GM21723 (cell line): Measurements from ENCODE around the gene UPF3A.
"Not testable (repeated sequence)": the region's sequence is repeated elsewhere in the genome, so short reads cannot be mapped to it uniquely, and the experiment has no call there.

Source experiments
- ATAC-seq: cut with Tn5 transposase; IDR thresholded peaks from one replicate; pipeline ENCODE4 v1.9.1; 2021; ENCODE audit warnings: mild to moderate bottlenecking, moderate library complexity; ENCODE audit not compliant: unreplicated experiment

UPF3A gene

DNA sequence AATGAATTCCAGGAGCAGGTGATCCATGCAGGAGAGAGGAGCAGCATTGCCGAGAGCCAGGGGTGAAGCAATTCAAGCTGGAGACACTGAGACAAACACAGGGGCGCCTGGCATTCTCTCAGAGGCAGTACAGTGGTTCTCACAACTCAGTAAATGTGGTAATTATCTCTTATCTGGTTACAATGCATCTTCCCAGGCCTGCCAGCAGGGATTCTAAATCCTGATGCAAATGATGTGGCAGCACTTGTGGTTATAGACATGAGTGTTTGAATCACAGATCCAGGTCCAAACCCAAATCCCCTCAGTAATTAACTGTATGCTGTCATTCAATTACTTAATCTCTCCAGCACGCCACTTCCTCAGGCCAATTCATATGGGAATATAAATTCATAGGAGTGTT is 52.5 kb downstream of the UPF3A start:
- ATAC-seq, result not testable (repeated sequence)

DNA sequence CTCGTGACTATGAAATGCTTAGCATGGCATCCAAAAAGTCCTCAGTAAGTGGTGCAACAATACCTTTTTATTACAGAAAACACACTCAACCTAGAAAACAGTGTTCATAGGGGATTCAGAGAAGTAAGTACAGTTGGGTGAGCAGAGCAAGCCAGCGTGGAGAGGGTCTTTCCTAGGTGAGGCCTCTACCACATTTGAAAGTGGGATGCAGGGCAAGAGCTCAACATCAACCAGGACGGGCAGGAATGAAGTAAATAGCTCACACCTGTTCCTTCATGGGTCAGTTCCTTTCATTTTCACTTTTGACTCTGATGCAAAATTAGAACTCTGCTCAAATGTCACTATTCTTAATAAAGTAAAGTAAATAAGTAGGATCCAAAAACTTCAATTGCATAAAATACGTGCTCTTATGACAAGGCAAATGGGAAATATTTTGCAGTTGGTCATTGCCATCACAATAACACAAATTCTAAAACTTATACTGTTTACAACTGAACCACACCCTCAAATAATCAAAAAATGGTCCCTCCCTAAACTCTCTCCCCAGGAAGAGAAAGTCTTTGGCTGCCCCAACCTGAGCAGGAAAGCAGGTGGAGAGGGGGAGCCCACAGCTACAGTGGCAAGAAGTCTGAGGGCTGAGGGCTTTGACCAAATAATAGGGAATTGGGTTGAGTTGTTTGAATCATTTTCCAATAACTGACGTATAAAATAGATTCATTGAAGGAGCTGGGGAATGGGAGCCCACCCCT is 53.1 kb downstream of the UPF3A start:
- ATAC-seq, result no peak

DNA sequence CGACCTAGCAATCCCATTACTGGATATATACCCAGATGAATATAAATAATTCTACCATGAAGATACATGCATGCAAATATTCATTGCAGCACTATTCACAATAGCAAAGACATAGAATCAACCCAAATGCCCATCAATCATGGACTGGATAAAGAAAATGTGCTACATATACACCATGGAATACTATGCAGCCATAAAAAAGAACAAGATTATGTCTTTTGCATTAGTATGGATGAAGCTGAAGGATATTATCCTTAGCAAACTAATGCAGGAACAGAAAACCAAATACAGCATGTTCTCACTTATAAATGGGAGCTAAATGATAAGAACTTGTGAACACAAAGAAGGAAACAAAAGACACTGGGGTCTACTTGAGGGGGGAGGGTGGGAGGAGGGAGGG is 55.1 kb downstream of the UPF3A start:
- ATAC-seq, result not testable (repeated sequence)

DNA sequence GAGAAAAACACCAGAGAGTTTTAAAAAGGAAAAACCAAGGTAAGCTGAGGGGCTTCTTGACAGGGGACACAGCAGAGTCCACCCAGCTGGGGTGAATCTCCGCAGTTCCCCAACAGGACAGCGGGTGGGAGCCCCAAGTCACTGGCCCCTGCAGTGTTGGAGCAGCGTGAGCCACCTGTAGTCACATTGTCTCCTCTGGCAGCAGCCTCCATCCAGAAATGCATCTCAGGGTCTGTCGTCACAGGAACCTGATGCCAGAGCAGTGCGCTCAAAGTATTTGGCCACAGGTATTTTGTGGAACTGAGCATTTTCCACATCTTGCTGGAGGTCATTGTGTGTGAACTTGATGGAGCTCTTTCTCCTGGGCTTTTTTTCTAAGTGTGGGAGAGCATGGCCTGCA is 57.6 kb downstream of the UPF3A start:
- ATAC-seq, result no peak

DNA sequence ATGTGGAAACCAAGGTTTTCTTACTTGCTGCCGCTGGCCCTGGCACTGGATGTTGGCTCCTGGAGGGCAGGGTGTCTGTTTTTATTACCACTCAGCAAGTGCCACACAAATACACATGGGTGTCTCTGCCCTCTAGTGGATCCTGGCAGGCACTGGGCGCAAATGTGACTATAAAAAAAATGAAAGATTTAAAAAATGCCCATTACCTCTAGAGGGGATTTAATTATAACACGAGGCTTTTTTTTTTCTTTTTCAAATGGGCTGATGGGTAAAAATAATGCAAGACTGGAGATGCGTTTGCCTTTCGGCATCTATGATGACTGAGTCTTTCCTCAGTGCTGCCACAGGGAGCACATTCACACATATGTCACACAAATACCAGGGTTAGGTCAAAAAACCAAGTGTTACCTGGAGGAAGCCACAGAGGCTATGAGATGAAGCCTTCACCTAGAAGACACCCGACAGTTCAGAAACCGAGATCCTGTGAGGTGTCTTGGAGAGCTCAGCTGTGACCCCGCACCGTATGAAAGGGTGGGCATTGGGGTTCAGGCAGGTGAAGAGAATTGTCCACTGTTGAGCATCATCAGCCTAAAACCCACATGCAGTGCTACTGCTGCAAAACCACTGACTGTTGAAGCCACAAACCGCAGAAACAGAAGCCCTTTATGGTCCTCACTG is 58.6 kb downstream of the UPF3A start:
- no peak for ATAC-seq

DNA sequence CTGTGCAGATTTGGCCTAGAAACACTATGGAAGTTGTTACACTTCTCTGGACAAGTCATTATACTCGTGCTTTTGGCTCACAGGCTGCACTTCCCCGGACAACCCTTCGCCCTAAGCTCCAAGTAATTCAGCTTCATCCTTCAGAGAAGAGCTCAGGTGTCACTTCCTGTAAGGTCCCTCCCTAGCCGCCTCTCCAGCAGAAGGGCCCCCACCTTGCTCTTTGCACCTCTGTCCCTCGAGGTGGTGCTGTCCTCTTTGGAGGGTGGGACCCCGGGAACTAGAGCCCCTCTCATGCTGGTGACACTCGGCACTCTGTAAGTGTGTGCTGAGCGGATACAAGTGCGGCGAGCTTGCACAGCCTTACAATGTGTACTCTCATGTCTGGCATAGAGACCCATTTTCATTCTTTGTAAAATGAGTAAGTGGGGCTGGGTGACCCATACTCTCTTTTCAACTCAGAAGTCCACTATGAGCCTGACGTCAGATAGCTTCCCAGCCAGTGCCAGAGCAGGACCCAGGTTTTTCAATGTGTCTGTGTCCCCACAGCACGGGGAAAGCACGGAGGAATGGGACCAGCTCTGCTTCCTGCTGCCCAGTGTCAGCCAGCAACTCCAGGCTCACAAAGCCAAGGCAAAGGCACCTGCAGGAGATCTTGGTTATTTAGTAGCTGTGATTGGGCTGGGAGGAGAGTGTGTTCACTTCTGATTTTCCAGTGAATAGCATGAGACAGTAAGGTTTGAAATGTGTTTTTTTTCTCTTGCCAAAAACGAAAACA is 59.8 kb downstream of the UPF3A start:
- ATAC-seq, result no peak

DNA sequence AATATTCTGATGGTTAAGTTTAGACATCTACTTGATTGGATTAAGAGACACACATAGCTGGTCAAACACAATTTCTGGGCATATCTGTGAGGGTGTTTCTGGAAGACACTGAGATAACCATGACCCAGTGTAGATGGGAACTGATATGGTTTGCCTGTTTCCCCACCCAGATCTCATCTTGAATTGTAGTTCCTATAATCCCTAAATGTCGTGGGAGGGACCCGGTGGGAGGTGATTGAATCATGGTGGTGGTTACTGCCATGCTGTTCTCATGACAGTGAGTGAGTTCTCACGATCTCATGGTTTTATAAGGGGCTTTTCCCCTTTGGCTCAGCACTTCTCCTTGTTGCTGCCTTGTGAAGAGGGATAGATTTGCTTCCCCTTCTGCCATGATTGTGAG is 65.9 kb downstream of the UPF3A start:
- ATAC-seq, result not testable (repeated sequence)

DNA sequence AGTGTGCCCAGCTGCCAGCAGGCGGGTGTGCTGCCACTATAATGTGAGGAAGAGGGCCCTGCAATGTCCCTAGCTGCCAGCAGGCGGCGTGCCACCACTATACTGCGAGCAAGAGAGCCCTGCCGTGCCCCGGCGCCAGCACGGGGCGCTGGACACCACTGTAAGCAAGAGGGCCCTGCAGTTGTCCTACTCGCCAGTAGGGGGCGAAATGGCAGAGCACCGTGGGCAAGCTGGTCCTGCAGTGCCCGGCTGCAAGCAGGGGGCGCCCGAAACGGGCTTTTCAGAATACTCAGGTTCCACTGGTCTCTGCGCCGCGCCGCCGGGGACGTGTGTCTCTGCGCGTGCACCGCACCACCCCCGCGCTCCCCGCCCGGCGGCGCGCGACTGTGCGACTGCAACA is 71.4 kb downstream of the UPF3A start:
- ATAC-seq, result not testable (repeated sequence)

DNA sequence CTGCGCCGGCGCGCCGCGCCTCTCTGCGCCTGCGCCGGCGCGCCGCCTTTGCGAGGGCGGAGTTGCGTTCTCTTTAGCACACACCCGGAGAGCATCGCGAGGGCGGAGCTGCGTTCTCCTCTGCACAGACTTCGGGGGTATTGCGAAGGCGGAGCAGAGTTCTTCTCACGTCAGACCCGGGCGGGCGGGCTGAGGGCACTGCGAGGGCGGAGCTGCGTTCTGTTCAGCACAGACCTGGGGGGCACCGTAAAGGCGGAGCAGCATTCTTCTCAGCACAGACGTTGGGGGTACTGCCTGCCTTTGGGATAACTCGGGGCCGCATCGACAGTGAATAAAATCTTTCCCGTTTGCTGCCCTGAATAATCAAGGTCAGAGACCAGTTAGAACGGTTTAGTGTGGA is 72.0 kb downstream of the UPF3A start:
- not testable (repeated sequence) for ATAC-seq
